Keratinocyte (primary cell): Measurements from ENCODE around the gene CHIA. TPM values are rescaled to one million over a fixed set of nuclear protein-coding genes. Genes with fewer than 3 reads are reported as not detected.

ENCODE experiments used
- DNase-seq: peaks from one replicate; pipeline ENCODE4 v3.0.0-alpha.2; 2011; ENCODE audit warnings: low read depth, missing footprints, low spot score
- FAIRE-seq: peaks from 2 replicates; lab custom pipeline; 2011; peaks lifted over from hg19 to GRCh38; lab: Jason Lieb, UNC
- H2AFZ ChIP-seq: 2 replicates; pipeline ENCODE4 v1.6.0; 2012; ENCODE audit warnings: low read length, control low read depth, inconsistent platforms; ENCODE audit not compliant: control insufficient read depth
- H3K27ac ChIP-seq: 2 replicates; pipeline ENCODE4 v1.5.1; 2011; ENCODE audit warnings: low read length; ENCODE audit not compliant: control insufficient read depth, insufficient read depth
- H3K27me3 ChIP-seq: 3 replicates; pipeline ENCODE4 v1.6.0; 2011; ENCODE audit warnings: low read length; ENCODE audit not compliant: control insufficient read depth, insufficient read depth; ENCODE audit errors: extremely low read depth
- H3K36me3 ChIP-seq, 2 experiments: 2 replicates in 1 of 2; 3 replicates in 1 of 2; pipeline ENCODE4 v1.5.1; 2011; ENCODE audit warnings: low read length in 2 of 2, mild to moderate bottlenecking in 1 of 2; ENCODE audit not compliant: control insufficient read depth in 2 of 2, insufficient read depth in 2 of 2; ENCODE audit errors: extremely low read depth in 1 of 2
- H3K4me1 ChIP-seq: 3 replicates; pipeline ENCODE4 v1.5.1; 2011; ENCODE audit warnings: low read length; ENCODE audit not compliant: control insufficient read depth, insufficient read depth; ENCODE audit errors: extremely low read depth
- H3K4me2 ChIP-seq: 3 replicates; pipeline ENCODE4 v1.6.0; 2011; ENCODE audit warnings: low read depth, low read length; ENCODE audit not compliant: control insufficient read depth, insufficient read depth; ENCODE audit errors: extremely low read depth
- H3K4me3 ChIP-seq, 3 experiments: fragments of 200-600 bp in 1 of 3; sonication (generic) in 1 of 3; 2 replicates in 2 of 3; 3 replicates in 1 of 3; pipeline ENCODE4 v1.5.1; 2011 to 2016; ENCODE audit warnings: low read length in 3 of 3, mild to moderate bottlenecking in 3 of 3, control low read depth in 2 of 3, inconsistent platforms in 1 of 3, low read depth in 1 of 3, mixed read lengths in 1 of 3, mixed run types in 1 of 3, moderate library complexity in 1 of 3; ENCODE audit not compliant: control insufficient read depth in 2 of 3, insufficient read depth in 2 of 3; ENCODE audit errors: extremely low read depth in 1 of 3
- H3K79me2 ChIP-seq: 2 replicates; pipeline ENCODE4 v1.6.0; 2012; ENCODE audit warnings: low read length; ENCODE audit not compliant: control insufficient read depth, insufficient read depth
- H3K9ac ChIP-seq: 3 replicates; pipeline ENCODE4 v1.6.0; 2011; ENCODE audit warnings: low read length; ENCODE audit not compliant: control insufficient read depth, insufficient read depth; ENCODE audit errors: extremely low read depth
- H3K9me1 ChIP-seq: 3 replicates; pipeline ENCODE4 v1.6.0; 2011; ENCODE audit warnings: low read length; ENCODE audit not compliant: control insufficient read depth, insufficient read depth; ENCODE audit errors: extremely low read depth
- H3K9me3 ChIP-seq: 2 replicates; pipeline ENCODE4 v1.5.1; 2012; ENCODE audit warnings: low read depth, low read length; ENCODE audit not compliant: control insufficient read depth
- H4K20me1 ChIP-seq: 3 replicates; pipeline ENCODE4 v1.6.0; 2011; ENCODE audit warnings: low read length; ENCODE audit not compliant: control insufficient read depth, insufficient read depth; ENCODE audit errors: extremely low read depth
- EZH2 ChIP-seq: IDR thresholded peaks from one replicate; pipeline ENCODE4 v1.6.1; 2012; ENCODE audit warnings: inconsistent platforms, mild to moderate bottlenecking, low read length, moderate library complexity
- dilution Hi-C: fragments of 300-500 bp; cut with MboI; formaldehyde crosslinking; loops from one replicate; pipeline ENCODE4 v1.7.0; 2020; ENCODE audit warnings: low sequenced_read_pairs; ENCODE audit not compliant: extremely low pct_ligation_motif_present
- polyA plus RNA-seq, 5 experiments: library from polyadenylated mRNA; depleted of rRNA in 3 of 5; stranded (reverse) in 3 of 5; stranded (forward) in 1 of 5; unstranded in 1 of 5; fragments of >200 nt; gene quantifications; 1 replicate in 1 of 5; 2 replicates in 3 of 5; 3 replicates in 1 of 5; pipeline versions ENCODE4 v1.2.1 to v1.2.3, GENCODE V29; 2011 to 2012; ENCODE audit warnings: missing spikeins in 2 of 5, low read depth in 1 of 5, low replicate concordance in 1 of 5
- TF ChIP-seq, protein P1 (sequence below), 3 experiments: IDR thresholded peaks in 1 of 3; conservative IDR thresholded peaks in 1 of 3; optimal IDR thresholded peaks in 1 of 3; 2 replicates in 2 of 3; 3 replicates in 1 of 3; pipeline versions ENCODE3 to v1.5.1; 2011; ENCODE audit warnings: low read length in 3 of 3, mild to moderate bottlenecking in 3 of 3, moderate library complexity in 2 of 3, control low read depth in 1 of 3, inconsistent platforms in 1 of 3; ENCODE audit not compliant: insufficient read depth in 2 of 3; ENCODE audit errors: extremely low read depth in 1 of 3

The CHIA gene
- polyA plus RNA-seq, 1 donor (not counting 4 experiments of a cell fraction or from before 2014, with no cell fraction given) = not detected

GRCh38 chr1:111366256-111366655 lies 75.6 kb downstream of the CHIA start:
- H3K4me3 ChIP-seq = no peak overlapping the region
- no peaks in the 10 kb centered on the region for H3K36me3 ChIP-seq
- H2AFZ ChIP-seq = no peak overlapping the region
- H3K79me2 ChIP-seq = no peaks in the 10 kb centered on the region
- H3K27me3 ChIP-seq = no peaks in the 10 kb centered on the region
- DNase-seq (no peak), FAIRE-seq (peak; percentile 52)
- TF ChIP-seq, protein P1, sequence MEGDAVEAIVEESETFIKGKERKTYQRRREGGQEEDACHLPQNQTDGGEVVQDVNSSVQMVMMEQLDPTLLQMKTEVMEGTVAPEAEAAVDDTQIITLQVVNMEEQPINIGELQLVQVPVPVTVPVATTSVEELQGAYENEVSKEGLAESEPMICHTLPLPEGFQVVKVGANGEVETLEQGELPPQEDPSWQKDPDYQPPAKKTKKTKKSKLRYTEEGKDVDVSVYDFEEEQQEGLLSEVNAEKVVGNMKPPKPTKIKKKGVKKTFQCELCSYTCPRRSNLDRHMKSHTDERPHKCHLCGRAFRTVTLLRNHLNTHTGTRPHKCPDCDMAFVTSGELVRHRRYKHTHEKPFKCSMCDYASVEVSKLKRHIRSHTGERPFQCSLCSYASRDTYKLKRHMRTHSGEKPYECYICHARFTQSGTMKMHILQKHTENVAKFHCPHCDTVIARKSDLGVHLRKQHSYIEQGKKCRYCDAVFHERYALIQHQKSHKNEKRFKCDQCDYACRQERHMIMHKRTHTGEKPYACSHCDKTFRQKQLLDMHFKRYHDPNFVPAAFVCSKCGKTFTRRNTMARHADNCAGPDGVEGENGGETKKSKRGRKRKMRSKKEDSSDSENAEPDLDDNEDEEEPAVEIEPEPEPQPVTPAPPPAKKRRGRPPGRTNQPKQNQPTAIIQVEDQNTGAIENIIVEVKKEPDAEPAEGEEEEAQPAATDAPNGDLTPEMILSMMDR (optimal IDR thresholded peaks at IDR 0.05 in 1 of 3, IDR thresholded peaks at IDR 0.05 in 1 of 3, conservative IDR thresholded peaks at IDR 0.05 in 1 of 3; ENCODE audit: extremely low read depth in 1 of 3, insufficient read depth in 2 of 3, low read length in 3 of 3) = no peak
- no peak for TF ChIP-seq EZH2
- peaks cover 17% of the 10 kb centered on the region for H3K4me1 ChIP-seq
- dilution Hi-C loops = no loop called here
- no peaks in the 10 kb centered on the region for H4K20me1 ChIP-seq
- H3K9ac ChIP-seq = no peak overlapping the region
- H3K4me2 ChIP-seq = no peak overlapping the region
- no peak overlapping the region for H3K27ac ChIP-seq
- no peaks in the 10 kb centered on the region for H3K9me1 ChIP-seq
- H3K9me3 ChIP-seq = no peaks in the 10 kb centered on the region

- Histone ChIP-seq H3K79me2 (no peaks in the 10 kb centered on the region), H3K4me1 (peaks cover 14% of the 10 kb centered on the region), H3K9ac (no peak overlapping the region), H3K4me2 (no peak overlapping the region), H3K27me3 (no peaks in the 10 kb centered on the region), H3K9me3 (no peaks in the 10 kb centered on the region), H4K20me1 (no peaks in the 10 kb centered on the region), H3K9me1 (no peaks in the 10 kb centered on the region), H3K27ac (no peak overlapping the region), H2AFZ (no peak overlapping the region), H3K36me3 (no peaks in the 10 kb centered on the region), H3K4me3 (no peak overlapping the region)
- dilution Hi-C loops = no loop called here
- no peak for FAIRE-seq
- DNase-seq = no peak
- TF ChIP-seq, protein P1 (optimal IDR thresholded peaks at IDR 0.05 in 1 of 3, IDR thresholded peaks at IDR 0.05 in 1 of 3, conservative IDR thresholded peaks at IDR 0.05 in 1 of 3; ENCODE audit: extremely low read depth in 1 of 3, insufficient read depth in 2 of 3, low read length in 3 of 3) = no peak
- no peak for TF ChIP-seq EZH2
Measured at GRCh38 chr1:111369177-111369576, 78.5 kb downstream of the CHIA start.
